HepG2 (cell line): Measurements from ENCODE around the gene ATP8B4.

Experiments used
- AHDC1 ChIP-seq: sonication (generic); formaldehyde crosslinking; IDR thresholded peaks from 2 replicates; pipeline ENCODE4 v1.5.1; 2020; ENCODE audit warnings: mild to moderate bottlenecking, missing genetic modification reagents, borderline replicate concordance
- CTCF ChIP-seq: sonication (generic); formaldehyde crosslinking; IDR thresholded peaks from 2 replicates; pipeline ENCODE4 v1.5.0; 2020; ENCODE audit warnings: mild to moderate bottlenecking, missing genetic modification reagents, moderate library complexity
- DPF2 ChIP-seq: sonication (generic); formaldehyde crosslinking; IDR thresholded peaks from 2 replicates; pipeline ENCODE4 v1.4.0; 2020; ENCODE audit warnings: mild to moderate bottlenecking, low read depth, missing genetic modification reagents, borderline replicate concordance
- IRF1 ChIP-seq: sonication (generic); formaldehyde crosslinking; IDR thresholded peaks from 2 replicates; pipeline ENCODE4 v1.4.0; 2020; ENCODE audit warnings: low read depth, mild to moderate bottlenecking, missing genetic modification reagents
- MAZ ChIP-seq, 2 experiments: sonication (generic) in 1 of 2; formaldehyde crosslinking in 1 of 2; IDR thresholded peaks; 2 replicates each; pipeline versions ENCODE4 v1.5.0 to v1.6.1; 2012 to 2020; ENCODE audit warnings: low read depth in 2 of 2, mild to moderate bottlenecking in 2 of 2, borderline replicate concordance in 1 of 2, improper control_type of control experiment in 1 of 2, low read length in 1 of 2, missing genetic modification reagents in 1 of 2, moderate library complexity in 1 of 2
- MTERF4 ChIP-seq: sonication (generic); formaldehyde crosslinking; IDR thresholded peaks from 2 replicates; pipeline ENCODE4 v1.8.0; 2023; ENCODE audit warnings: mild to moderate bottlenecking, missing genetic modification reagents
- POLR2A ChIP-seq, 2 experiments: IDR thresholded peaks; 2 replicates each; pipeline ENCODE4 v1.6.1; 2011; ENCODE audit warnings: low read depth in 2 of 2, low read length in 2 of 2, mild to moderate bottlenecking in 1 of 2, moderate library complexity in 1 of 2; ENCODE audit not compliant: insufficient read depth in 1 of 2
- RFX5 ChIP-seq: IDR thresholded peaks from 2 replicates; pipeline ENCODE4 v1.6.1; 2011; ENCODE audit warnings: low read depth, low read length, improper control_type of control experiment
- SMC3 ChIP-seq: IDR thresholded peaks from 2 replicates; pipeline ENCODE4 v1.6.1; 2011; ENCODE audit warnings: low read length, improper control_type of control experiment
- ZNF530 ChIP-seq: sonication (generic); formaldehyde crosslinking; IDR thresholded peaks from 2 replicates; pipeline ENCODE4 v1.5.0; 2020; ENCODE audit warnings: low read depth, mild to moderate bottlenecking, missing genetic modification reagents
- ZNF878 ChIP-seq: sonication (generic); formaldehyde crosslinking; IDR thresholded peaks from 2 replicates; pipeline ENCODE4 v1.8.1; 2023; ENCODE audit warnings: mild to moderate bottlenecking, missing genetic modification reagents, moderate library complexity
- TF ChIP-seq, protein P1 (sequence below): fragments of 450-650 bp; IDR thresholded peaks from 2 replicates; pipeline ENCODE4 v1.6.1; 2016

- TF ChIP-seq POLR2A (IDR thresholded peaks at IDR 0.05; ENCODE audit: insufficient read depth in 1 of 2, low read depth in 2 of 2, low read length in 2 of 2) (no peak), SMC3 (no peak), ZNF878 (no peak), MTERF4 (CRISPR knock-in tag) (no peak), RFX5 (no peak), CTCF (CRISPR knock-in tag) (no peak), IRF1 (CRISPR knock-in tag) (no peak), DPF2 (CRISPR knock-in tag) (no peak), MAZ (IDR thresholded peaks at IDR 0.05; ENCODE audit: borderline replicate concordance, low read depth, low read length) (no peak), MAZ (CRISPR knock-in tag; IDR thresholded peaks at IDR 0.05; ENCODE audit: low read depth) (no peak), AHDC1 (CRISPR knock-in tag) (no peak), ZNF530 (CRISPR knock-in tag) (no peak)
- TF ChIP-seq, protein P1, sequence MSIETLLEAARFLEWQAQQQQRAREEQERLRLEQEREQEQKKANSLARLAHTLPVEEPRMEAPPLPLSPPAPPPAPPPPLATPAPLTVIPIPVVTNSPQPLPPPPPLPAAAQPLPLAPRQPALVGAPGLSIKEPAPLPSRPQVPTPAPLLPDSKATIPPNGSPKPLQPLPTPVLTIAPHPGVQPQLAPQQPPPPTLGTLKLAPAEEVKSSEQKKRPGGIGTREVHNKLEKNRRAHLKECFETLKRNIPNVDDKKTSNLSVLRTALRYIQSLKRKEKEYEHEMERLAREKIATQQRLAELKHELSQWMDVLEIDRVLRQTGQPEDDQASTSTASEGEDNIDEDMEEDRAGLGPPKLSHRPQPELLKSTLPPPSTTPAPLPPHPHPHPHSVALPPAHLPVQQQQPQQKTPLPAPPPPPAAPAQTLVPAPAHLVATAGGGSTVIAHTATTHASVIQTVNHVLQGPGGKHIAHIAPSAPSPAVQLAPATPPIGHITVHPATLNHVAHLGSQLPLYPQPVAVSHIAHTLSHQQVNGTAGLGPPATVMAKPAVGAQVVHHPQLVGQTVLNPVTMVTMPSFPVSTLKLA, result no peak
Measured at GRCh38 chr15:49919034-49919433, 200.0 kb downstream of the ATP8B4 start.
